NCI-H69 (cell line): ENCODE measurements around the gene DNAJC5G.
"Not testable (repeated sequence)": the region's sequence is repeated elsewhere in the genome, so short reads cannot be mapped to it uniquely, and the experiment has no call there.

Experiments
- DNase-seq: peaks from one replicate; lab custom pipeline; 2025; lab: John Stamatoyannopoulos, UW

The DNAJC5G gene

GRCh38 chr2:27251766-27252165 is 23.5 kb upstream of the DNAJC5G start:
- DNase-seq: no peak

- no peak for DNase-seq
These were observed 20.0 kb upstream of the DNAJC5G start for GRCh38 chr2:27255187-27255586.

- DNase-seq: no peak
These were observed 19.6 kb upstream of the DNAJC5G start for GRCh38 chr2:27255660-27256059.

- DNase-seq: no peak
These were observed 18.3 kb upstream of the DNAJC5G start for GRCh38 chr2:27256855-27257454.

- DNase-seq: no peak
These were observed 17.2 kb upstream of the DNAJC5G start for GRCh38 chr2:27258051-27258450.

GRCh38 chr2:27261241-27261925 is 13.8 kb upstream of the DNAJC5G start:
- no peak for DNase-seq

GRCh38 chr2:27261926-27262298 is 13.3 kb upstream of the DNAJC5G start:
- no peak for DNase-seq

GRCh38 chr2:27262379-27263286 is 12.6 kb upstream of the DNAJC5G start, which contains the start of gene SLC30A3:
SLC30A3 (minus strand) TSS chr2:27263047; CDS start chr2:27262906, 141 bp downstream.
- DNase-seq: peak; percentile 42

GRCh38 chr2:27263287-27264252 is 11.7 kb upstream of the DNAJC5G start:
- peak; percentile 16 for DNase-seq

GRCh38 chr2:27264253-27264752 is 10.9 kb upstream of the DNAJC5G start:
- DNase-seq: peak; percentile 22

- peak; percentile 77 for DNase-seq
These were observed 10.3 kb upstream of the DNAJC5G start for GRCh38 chr2:27264753-27265535.

- no peak for DNase-seq
These were observed 9.7 kb upstream of the DNAJC5G start for GRCh38 chr2:27265536-27265870.

- not testable (repeated sequence) for DNase-seq
These were observed 6.9 kb upstream of the DNAJC5G start for GRCh38 chr2:27268296-27268695.

GRCh38 chr2:27270131-27270530 is 5.1 kb upstream of the DNAJC5G start:
- DNase-seq: no peak

GRCh38 chr2:27270670-27271069 is 4.6 kb upstream of the DNAJC5G start:
- no peak for DNase-seq

GRCh38 chr2:27271631-27272340 is 3.4 kb upstream of the DNAJC5G start:
- no peak for DNase-seq

- DNase-seq: not testable (repeated sequence)
These were observed 2.4 kb upstream of the DNAJC5G start for GRCh38 chr2:27272537-27273522.

- no peak for DNase-seq
These were observed 2.8 kb downstream of the DNAJC5G start for GRCh38 chr2:27278010-27278409.

- no peak for DNase-seq
These were observed 5.6 kb downstream of the DNAJC5G start for GRCh38 chr2:27280826-27281225.
